Esophagus muscularis mucosa (tissue), 4 donors: ENCODE measurements around the gene PLPPR2. TPM values are rescaled to one million over a fixed set of nuclear protein-coding genes. Genes with fewer than 3 reads are reported as not detected.

Experiments
- DNase-seq: peaks from one replicate; pipeline ENCODE4 v3.0.0-alpha.2; 2017; ENCODE audit errors: extremely low spot score
- H3K27ac ChIP-seq, 4 donors: fragments of 200-600 bp; sonication (generic); replicated peaks in 1 of 4; 1 replicate in 3 of 4; 2 replicates in 1 of 4; pipeline ENCODE4 v1.5.1; 2016 to 2019; ENCODE audit warnings: mild to moderate bottlenecking in 1 of 4
- H3K27me3 ChIP-seq, 4 donors: fragments of 200-600 bp; sonication (generic); one replicate each; pipeline versions ENCODE4 v1.5.1 to v1.6.0; 2016 to 2019
- H3K36me3 ChIP-seq, 4 donors: fragments of 200-600 bp; sonication (generic); one replicate each; pipeline ENCODE4 v1.5.1; 2016 to 2019
- H3K4me1 ChIP-seq, 4 donors: fragments of 200-600 bp; sonication (generic); one replicate each; pipeline ENCODE4 v1.5.1; 2016 to 2019
- H3K4me3 ChIP-seq, 4 donors: fragments of 200-600 bp; sonication (generic); 1 replicate in 2 of 4; 2 replicates in 2 of 4; pipeline ENCODE4 v1.5.1; 2016 to 2019; ENCODE audit warnings: mild to moderate bottlenecking in 4 of 4, moderate library complexity in 1 of 4
- H3K9me3 ChIP-seq, 4 donors: fragments of 200-600 bp; sonication (generic); 1 replicate in 3 of 4; 2 replicates in 1 of 4; pipeline ENCODE4 v1.5.1; 2016 to 2019
- EP300 ChIP-seq: sonication (generic); formaldehyde crosslinking; IDR thresholded peaks from one replicate; pipeline ENCODE4 v1.6.1; 2017; ENCODE audit warnings: antibody characterized with exemption
- POLR2A ChIP-seq: fragments of 450-650 bp; IDR thresholded peaks from one replicate; pipeline ENCODE4 v1.6.1; 2017; ENCODE audit warnings: antibody characterized with exemption, moderate library complexity, mild to moderate bottlenecking, low read depth
- POLR2AphosphoS5 ChIP-seq, 2 donors: sonication (generic); formaldehyde crosslinking; IDR thresholded peaks; one replicate each; pipeline ENCODE4 v1.6.1; 2017; ENCODE audit warnings: antibody characterized with exemption in 2 of 2
- WGBS: methylation state at CpG from one replicate; pipeline ENCODE4 v1.1.5; 2018; 5-methylcytosine and 5-hydroxymethylcytosine counted together
- intact Hi-C: fragments of 100-400 bp; cut with DNase I; formaldehyde crosslinking; loops from one replicate; pipeline ENCODE4 v1.15.1; 2023
- total RNA-seq, 4 donors: library from RNA; depleted of rRNA; stranded (reverse); fragments of >200 nt; gene quantifications; one replicate each; pipeline versions ENCODE4 v1.1.0 to v1.2.1, GENCODE V29; 2016
- TF ChIP-seq, protein P1 (sequence below), 3 experiments: fragments of 200-600 bp in 2 of 3; fragments of 450-650 bp in 1 of 3; sonication (generic) in 2 of 3; IDR thresholded peaks; one replicate each; pipeline ENCODE4 v1.5.1; 2017 to 2019; ENCODE audit warnings: antibody characterized with exemption in 3 of 3, mild to moderate bottlenecking in 2 of 3, moderate library complexity in 1 of 3

Gene PLPPR2
- total RNA-seq, 4 donors from 2014 or later = 32.0 to 49.8 (median 37.5) TPM

DNA sequence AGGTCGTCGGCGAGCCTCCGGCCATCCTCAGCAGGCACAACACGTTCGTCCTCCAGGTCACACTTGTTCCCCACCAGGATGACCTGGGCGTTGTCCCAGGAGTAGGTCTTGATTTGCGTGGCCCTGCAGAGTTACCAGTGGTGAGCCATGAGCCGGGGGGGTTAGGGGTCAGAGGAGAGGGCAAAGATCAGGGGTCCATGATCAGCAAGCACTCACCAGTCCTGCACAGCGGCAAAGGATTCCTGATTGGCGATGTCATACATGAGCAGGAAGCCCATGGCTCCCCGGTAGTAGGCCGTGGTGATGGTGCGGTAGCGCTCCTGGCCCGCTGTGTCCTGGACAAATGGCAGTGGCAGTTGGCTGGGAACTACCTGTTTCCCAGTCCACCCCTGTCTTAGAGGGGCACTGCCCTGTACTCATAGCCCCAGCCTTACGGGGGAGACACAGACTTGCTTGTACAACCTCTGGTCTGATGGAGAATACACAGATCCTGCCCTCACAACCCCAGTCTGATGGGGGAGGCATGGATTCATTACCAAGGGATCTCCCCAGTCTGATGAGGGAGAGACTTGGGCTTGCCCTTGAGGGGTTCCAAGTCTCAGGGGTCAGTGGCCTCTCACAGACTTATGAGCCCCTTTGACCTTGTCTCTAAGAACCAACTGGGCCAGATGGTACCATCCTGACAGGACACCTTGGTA lies 19.6 kb upstream of the PLPPR2 start:
- TF ChIP-seq POLR2A (no peak), POLR2AphosphoS5 (IDR thresholded peaks at IDR 0.05) (no peak), EP300 (no peak)
- TF ChIP-seq, protein P1, sequence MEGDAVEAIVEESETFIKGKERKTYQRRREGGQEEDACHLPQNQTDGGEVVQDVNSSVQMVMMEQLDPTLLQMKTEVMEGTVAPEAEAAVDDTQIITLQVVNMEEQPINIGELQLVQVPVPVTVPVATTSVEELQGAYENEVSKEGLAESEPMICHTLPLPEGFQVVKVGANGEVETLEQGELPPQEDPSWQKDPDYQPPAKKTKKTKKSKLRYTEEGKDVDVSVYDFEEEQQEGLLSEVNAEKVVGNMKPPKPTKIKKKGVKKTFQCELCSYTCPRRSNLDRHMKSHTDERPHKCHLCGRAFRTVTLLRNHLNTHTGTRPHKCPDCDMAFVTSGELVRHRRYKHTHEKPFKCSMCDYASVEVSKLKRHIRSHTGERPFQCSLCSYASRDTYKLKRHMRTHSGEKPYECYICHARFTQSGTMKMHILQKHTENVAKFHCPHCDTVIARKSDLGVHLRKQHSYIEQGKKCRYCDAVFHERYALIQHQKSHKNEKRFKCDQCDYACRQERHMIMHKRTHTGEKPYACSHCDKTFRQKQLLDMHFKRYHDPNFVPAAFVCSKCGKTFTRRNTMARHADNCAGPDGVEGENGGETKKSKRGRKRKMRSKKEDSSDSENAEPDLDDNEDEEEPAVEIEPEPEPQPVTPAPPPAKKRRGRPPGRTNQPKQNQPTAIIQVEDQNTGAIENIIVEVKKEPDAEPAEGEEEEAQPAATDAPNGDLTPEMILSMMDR (IDR thresholded peaks at IDR 0.05) = no peak
- WGBS = 94% methylated on average over 9 of the region's 17 CpGs
- intact Hi-C loops = no loop called here
- Histone ChIP-seq H3K27me3 (no peaks in the 10 kb centered on the region), H3K36me3 (peaks cover 34 to 69% (median 61%) of the 10 kb centered on the region in 4 donors), H3K4me3 (no peak overlapping the region), H3K4me1 (peaks cover 16 to 31% (median 22%) of the 10 kb centered on the region in 4 donors), H3K9me3 (no peaks in the 10 kb centered on the region), H3K27ac (no peak overlapping the region)
- DNase-seq = no peak

- peaks cover 34 to 61% (median 60%) of the 10 kb centered on the region in 4 donors for H3K36me3 ChIP-seq
- TF ChIP-seq POLR2A (no peak), POLR2AphosphoS5 (IDR thresholded peaks at IDR 0.05) (no peak), EP300 (no peak)
- TF ChIP-seq, protein P1 (IDR thresholded peaks at IDR 0.05) = no peak
These were observed 18.2 kb upstream of the PLPPR2 start for GRCh38 chr19:11337080-11337479.

GRCh38 chr19:11338121-11338520 lies 17.1 kb upstream of the PLPPR2 start:
- no peak for DNase-seq
- H3K4me3 ChIP-seq = peak overlapping the region in 3 of 4 donors; percentile 86 to 97 (median 92)
- peaks cover 16 to 38% (median 27%) of the 10 kb centered on the region in 4 donors for H3K4me1 ChIP-seq
- no peaks in the 10 kb centered on the region for H3K9me3 ChIP-seq
- 87% methylated on average over 7 of the region's 7 CpGs for WGBS
- H3K36me3 ChIP-seq = peaks cover 29 to 61% (median 60%) of the 10 kb centered on the region in 4 donors
- H3K27me3 ChIP-seq = no peaks in the 10 kb centered on the region
- intact Hi-C loops = no loop called here
- peak overlapping the region; percentile 76 to 94 (median 88) for H3K27ac ChIP-seq
- TF ChIP-seq POLR2A = no peak
- TF ChIP-seq EP300 = no peak
- TF ChIP-seq, protein P1 (IDR thresholded peaks at IDR 0.05) = no peak
- TF ChIP-seq POLR2AphosphoS5 (IDR thresholded peaks at IDR 0.05) = no peak

More at GRCh38 chr19:11337080-11337479, 18.2 kb upstream of the PLPPR2 start:
- no peak for DNase-seq
- Histone ChIP-seq H3K4me3 (no peak overlapping the region), H3K27ac (no peak overlapping the region), H3K27me3 (no peaks in the 10 kb centered on the region), H3K9me3 (no peaks in the 10 kb centered on the region), H3K4me1 (peaks cover 16 to 31% (median 22%) of the 10 kb centered on the region in 4 donors)
- intact Hi-C loops = no loop called here
- 70% methylated on average over 14 of the region's 14 CpGs for WGBS

DNA sequence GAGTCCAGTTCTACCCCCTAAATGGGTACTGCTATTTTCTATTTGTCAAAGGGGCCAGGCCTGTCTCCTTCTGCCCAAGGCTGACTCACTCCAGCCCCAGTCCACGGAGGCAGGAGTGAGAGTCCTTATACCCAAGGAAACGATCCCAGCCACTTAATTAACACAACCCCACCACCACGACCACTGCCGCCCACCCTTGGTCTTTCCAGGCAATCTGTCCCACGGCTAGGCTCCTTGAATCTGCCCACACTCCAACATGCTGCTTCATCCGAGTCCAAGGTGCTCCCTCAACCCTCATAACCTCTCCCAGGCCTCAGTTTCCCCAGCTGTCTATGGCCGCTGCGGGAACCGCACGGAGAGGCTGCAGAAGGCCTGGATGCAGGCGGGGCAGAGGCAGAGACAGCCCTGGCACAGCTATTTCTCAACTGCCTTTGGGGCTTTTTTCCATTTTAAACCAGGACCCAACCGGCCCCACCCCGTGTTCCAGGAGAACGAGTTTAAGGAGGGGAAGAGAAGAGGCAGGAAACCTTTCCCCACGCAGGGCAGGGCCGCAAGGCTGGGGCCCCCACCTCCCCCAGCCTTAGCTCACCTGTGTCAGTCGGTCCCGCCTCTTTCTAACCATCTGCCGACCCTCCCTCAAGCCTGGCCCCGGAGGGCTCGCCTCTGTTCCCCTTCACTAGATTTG lies 16.5 kb upstream of the PLPPR2 start:
- WGBS = 29% methylated on average over 19 of the region's 21 CpGs
- H3K4me1 ChIP-seq = peaks cover 18 to 44% (median 32%) of the 10 kb centered on the region in 4 donors
- peaks cover 23 to 60% (median 57%) of the 10 kb centered on the region in 4 donors for H3K36me3 ChIP-seq
- H3K27ac ChIP-seq = peak overlapping the region; percentile 76 to 94 (median 88)
- TF ChIP-seq POLR2AphosphoS5 (IDR thresholded peaks at IDR 0.05) (no peak), EP300 (no peak)
- peak overlapping the region; percentile 71 to 97 (median 89) for H3K4me3 ChIP-seq
- no peaks in the 10 kb centered on the region for H3K27me3 ChIP-seq
- no peak for DNase-seq
- intact Hi-C loops = no loop called here
- no peaks in the 10 kb centered on the region for H3K9me3 ChIP-seq
